Measurements from ENCODE around the gene DPYSL4.

The DPYSL4 gene

GRCh38 chr10:132186488-132187429 is at the start of gene DPYSL4:
Gene DPYSL4, plus strand, starts transcription at chr10:132186948. Its CDS starts 116 bp downstream, at chr10:132187064.
- no peak for ATAC-seq

GRCh38 chr10:132137111-132138072 is 49.4 kb upstream of the DPYSL4 start:
- ATAC-seq, result no peak

- no peak for ATAC-seq
Observed at GRCh38 chr10:132138133-132138532, 48.6 kb upstream of the DPYSL4 start.

GRCh38 chr10:132138596-132138995 is 48.2 kb upstream of the DPYSL4 start:
- no peak for ATAC-seq

- ATAC-seq, result no peak
Observed at GRCh38 chr10:132139526-132139925, 47.2 kb upstream of the DPYSL4 start.

- ATAC-seq, result no peak
Observed at GRCh38 chr10:132140167-132140925, 46.4 kb upstream of the DPYSL4 start.

- no peak for ATAC-seq
Observed at GRCh38 chr10:132141076-132141475, 45.7 kb upstream of the DPYSL4 start.

- no peak for ATAC-seq
Observed at GRCh38 chr10:132141526-132142395, 45.0 kb upstream of the DPYSL4 start.

GRCh38 chr10:132142396-132143161 is 44.2 kb upstream of the DPYSL4 start:
- peak; percentile 58 to 68 for ATAC-seq

- no peak for ATAC-seq
Observed at GRCh38 chr10:132143162-132143561, 43.6 kb upstream of the DPYSL4 start.

GRCh38 chr10:132144086-132144485 is 42.7 kb upstream of the DPYSL4 start:
- no peak for ATAC-seq

- ATAC-seq, result no peak
Observed at GRCh38 chr10:132145002-132145401, 41.7 kb upstream of the DPYSL4 start.

- no peak for ATAC-seq
Observed at GRCh38 chr10:132145521-132146185, 41.1 kb upstream of the DPYSL4 start.

- no peak for ATAC-seq
Observed at GRCh38 chr10:132146271-132146671, 40.5 kb upstream of the DPYSL4 start.

GRCh38 chr10:132146941-132147915 is 39.5 kb upstream of the DPYSL4 start:
- no peak for ATAC-seq

- no peak for ATAC-seq
Observed at GRCh38 chr10:132148261-132149251, 38.2 kb upstream of the DPYSL4 start.

- no peak for ATAC-seq
Observed at GRCh38 chr10:132149271-132149670, 37.5 kb upstream of the DPYSL4 start.

GRCh38 chr10:132149917-132150316 is 36.8 kb upstream of the DPYSL4 start:
- no peak for ATAC-seq
